Raji (cell line): ENCODE results near the gene TNIK.

Experiments used
- POLR2A ChIP-seq: IDR thresholded peaks from 2 replicates; pipeline ENCODE4 v1.6.1; 2011; ENCODE audit warnings: low read depth, low read length, control low read depth; ENCODE audit not compliant: insufficient read depth

Gene TNIK

GRCh38 chr3:171459942-171460724, at the start of gene TNIK:
Gene TNIK (minus strand): TSS chr3:171460405. CDS start chr3:171460063, 342 bp downstream.
- no peak for TF ChIP-seq POLR2A

GRCh38 chr3:171508676-171509075, 48.5 kb upstream of the TNIK start:
- TF ChIP-seq POLR2A = no peak

DNA sequence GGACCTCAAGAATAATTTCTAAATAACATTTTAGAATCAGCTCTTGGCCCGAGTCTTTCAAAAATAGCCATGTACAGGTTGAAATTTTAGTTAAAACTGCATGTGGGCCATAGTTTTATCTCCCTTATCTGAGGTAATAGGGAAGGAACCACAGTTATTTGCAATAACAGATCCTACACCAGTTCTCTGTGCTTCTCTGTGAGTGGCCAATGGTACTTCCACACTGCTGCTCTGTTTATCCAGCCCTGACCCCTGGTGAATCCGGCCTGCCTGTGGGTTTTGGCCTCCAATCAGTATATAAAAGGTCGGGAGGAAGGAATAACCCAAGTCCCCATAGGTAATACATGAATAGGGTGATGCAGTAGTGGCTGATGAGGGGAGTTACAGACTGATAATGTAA, 48.0 kb upstream of the TNIK start:
- no peak for TF ChIP-seq POLR2A

GRCh38 chr3:171506743-171507319, 46.6 kb upstream of the TNIK start:
- TF ChIP-seq POLR2A = no peak

- no peak for TF ChIP-seq POLR2A
Measured at GRCh38 chr3:171505822-171506333, 45.7 kb upstream of the TNIK start.

GRCh38 chr3:171504376-171504775, 44.2 kb upstream of the TNIK start:
- TF ChIP-seq POLR2A = no peak

DNA sequence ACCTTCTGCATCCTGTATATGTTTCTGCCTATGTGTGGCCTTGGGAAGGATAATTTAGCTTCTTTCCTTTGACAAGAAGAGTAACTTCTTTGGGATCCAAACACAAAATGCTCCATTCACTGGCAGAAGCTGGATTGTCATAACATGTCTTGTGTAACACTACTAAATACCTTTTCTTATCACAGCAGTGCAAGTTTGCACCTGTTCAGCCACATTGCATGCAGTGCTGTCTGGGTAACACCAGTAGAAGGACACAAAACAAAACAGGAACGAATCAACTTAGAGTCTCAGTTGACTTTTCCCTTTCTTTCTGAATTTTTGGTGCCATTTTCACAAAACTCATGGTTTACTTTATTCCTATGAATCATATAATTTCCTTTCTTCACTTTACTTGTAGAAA, 43.6 kb upstream of the TNIK start:
- no peak for TF ChIP-seq POLR2A

GRCh38 chr3:171498921-171499320, 38.7 kb upstream of the TNIK start:
- no peak for TF ChIP-seq POLR2A

DNA sequence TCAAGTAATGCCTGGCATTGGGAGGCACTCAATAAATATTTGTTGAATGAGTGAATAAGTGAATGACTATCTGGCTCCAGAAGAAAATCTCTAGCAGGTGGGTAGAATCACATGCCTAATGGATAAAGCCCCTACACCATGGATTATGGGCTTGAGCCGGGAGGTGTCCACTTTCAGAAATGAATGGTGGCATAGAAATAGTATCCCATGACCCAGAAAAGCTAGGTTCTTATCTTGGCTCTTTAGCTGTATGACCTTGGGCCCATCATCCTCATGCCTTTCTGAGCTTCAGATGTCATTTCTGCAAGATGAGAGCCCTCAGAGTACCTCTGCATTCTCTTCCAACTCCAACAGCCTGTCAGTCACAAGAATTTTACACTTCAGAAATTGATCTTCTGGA, 37.3 kb upstream of the TNIK start:
- TF ChIP-seq POLR2A = no peak

DNA sequence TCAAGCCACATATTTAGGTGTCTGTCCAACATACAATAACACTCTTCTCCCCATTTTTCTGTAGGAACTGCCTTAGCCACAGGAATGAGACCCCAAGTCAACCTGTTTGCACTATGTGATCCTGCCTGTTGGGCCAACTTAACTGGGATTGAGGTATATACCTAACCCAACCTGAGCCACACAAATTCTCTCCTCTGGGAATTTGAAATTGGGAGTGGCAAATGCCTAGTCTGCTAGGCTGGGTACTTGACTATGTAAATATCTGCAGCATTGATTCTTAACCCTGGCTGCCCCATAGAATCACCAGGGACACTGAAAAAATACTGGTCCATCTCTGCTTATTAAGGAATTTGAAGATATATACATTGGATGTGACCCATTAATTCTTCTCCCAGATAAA, 35.2 kb upstream of the TNIK start:
- no peak for TF ChIP-seq POLR2A

DNA sequence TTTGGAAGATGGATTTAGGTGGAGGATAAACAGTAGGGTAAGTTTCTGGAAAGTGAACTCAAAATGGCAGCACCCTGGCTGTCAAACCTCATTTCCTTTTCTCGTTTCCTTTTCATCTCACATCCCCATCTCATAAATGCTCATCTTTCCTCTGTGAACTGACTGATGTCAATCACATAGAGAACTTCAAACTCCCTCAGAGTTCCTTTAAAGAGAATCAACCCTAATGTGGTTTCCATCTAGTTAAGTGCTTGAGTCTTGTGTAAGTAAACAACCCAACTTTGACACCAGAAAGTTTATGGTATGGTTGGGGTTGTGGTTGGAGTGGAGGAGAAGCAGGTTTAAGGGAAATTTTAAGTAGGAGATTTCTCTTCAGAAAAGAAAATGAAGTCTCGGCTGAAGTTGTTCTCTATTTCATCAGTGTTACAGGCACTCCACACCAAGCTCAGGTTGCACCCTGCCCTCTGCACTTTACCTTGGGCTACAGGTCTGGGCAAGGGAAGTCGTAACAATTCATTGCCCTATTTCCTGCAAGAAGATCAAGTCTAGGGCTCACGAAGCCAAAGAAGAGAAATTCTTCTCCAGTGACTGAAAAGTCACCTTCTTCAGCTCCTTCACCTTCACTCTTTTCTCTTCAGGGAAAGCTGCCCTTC, 34.4 kb upstream of the TNIK start:
- TF ChIP-seq POLR2A = no peak

DNA sequence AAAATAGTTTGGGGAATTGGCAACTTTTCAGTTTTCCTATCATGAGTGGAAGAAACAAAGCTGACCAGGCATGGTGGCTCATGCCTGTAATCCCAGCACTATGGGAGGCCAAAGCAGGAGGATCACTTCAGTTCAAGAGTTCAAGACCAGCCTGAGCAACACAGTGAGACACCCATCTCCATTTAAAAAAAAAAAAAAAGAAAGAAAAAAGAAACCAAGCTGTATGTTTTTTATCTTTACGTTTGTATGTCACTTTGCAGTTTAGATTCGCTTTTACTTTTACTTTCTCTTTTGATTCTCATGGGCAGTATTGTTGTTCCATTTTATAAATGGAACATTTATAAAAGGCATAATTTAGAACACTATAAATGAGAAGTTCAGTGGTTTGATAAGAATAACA, 31.2 kb upstream of the TNIK start:
- no peak for TF ChIP-seq POLR2A

GRCh38 chr3:171490901-171491300, 30.7 kb upstream of the TNIK start:
- no peak for TF ChIP-seq POLR2A

DNA sequence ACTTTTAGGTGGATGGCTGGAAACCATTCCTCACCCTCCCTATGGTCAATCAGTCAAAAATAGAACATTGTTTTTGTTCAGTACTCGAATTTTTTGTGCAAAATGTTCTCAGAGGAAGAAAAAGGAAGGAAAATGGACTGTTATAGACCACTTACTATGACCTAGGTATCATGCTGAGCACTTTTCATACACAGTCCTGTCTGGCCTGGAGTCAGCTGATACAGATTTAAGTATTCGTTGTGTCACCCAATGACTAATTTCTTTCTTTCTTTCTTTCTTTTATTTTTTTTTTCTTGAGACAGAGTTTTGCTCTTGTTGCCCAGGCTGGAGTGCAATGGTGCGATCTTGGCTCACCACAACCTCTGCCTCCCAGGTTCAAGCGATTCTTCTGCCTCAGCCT, 29.1 kb upstream of the TNIK start:
- no peak for TF ChIP-seq POLR2A

DNA sequence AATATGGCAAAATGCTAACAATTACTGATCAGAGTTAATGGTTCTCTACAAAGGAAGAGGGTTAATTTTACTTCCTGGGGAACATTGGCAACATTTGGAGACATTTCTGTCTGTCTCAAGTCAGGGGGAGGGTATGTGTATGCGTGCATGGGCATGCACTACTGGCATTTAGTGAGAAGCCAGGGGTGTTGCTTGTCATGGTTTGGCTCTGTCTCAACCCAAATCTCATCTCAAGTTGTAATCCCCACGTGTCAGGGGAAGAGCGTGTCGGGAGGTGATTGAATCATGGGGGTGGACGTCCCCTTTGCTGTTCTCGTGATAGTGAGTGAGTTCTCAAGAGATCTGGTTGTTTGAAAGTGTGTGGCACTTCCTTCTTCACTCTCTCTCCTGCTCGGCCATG, 28.3 kb upstream of the TNIK start:
- TF ChIP-seq POLR2A = no peak

DNA sequence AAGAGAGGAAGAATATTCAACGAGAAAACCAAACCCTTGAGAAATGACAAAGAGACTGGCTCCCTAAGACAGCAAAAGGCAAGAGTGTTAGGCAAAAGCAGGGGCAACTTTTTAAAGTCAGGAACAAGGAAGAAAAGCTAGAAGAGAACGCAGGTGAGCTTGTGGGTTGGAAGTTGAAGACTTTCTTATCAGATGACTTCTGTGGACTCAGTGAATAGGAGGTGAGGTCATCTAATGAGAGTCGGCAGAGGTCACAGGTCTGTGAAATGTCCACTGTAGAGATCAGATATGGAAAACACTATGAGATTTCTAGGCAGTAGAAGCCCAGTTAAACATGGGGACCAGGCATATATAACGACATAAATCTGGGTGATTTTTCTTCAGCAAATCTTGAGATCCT, 27.2 kb upstream of the TNIK start:
- TF ChIP-seq POLR2A = no peak
